Neutrophil (primary cell): Measurements from ENCODE around the gene SIMC1.

Experiments used
- H3K27ac ChIP-seq: fragments of 200-600 bp; sonication (generic); 2 replicates; pipeline ENCODE4 v1.5.1; 2016; ENCODE audit warnings: mild to moderate bottlenecking, moderate library complexity
- H3K27me3 ChIP-seq: fragments of 200-600 bp; sonication (generic); 2 replicates; pipeline ENCODE4 v1.6.0; 2016; ENCODE audit warnings: mild to moderate bottlenecking
- H3K36me3 ChIP-seq: fragments of 200-600 bp; sonication (generic); 2 replicates; pipeline ENCODE4 v1.5.1; 2017
- H3K4me1 ChIP-seq, 2 experiments: fragments of 200-600 bp in 1 of 2; sonication (generic) in 1 of 2; 1 replicate in 1 of 2; 2 replicates in 1 of 2; pipeline versions ENCODE4 v1.5.1 to v1.6.1; 2013 to 2016; ENCODE audit warnings: low read depth in 1 of 2, low read length in 1 of 2, mild to moderate bottlenecking in 1 of 2, moderate library complexity in 1 of 2; ENCODE audit not compliant: control insufficient read depth in 1 of 2, insufficient read depth in 1 of 2
- H3K4me3 ChIP-seq, 2 experiments: fragments of 200-600 bp in 1 of 2; sonication (generic) in 1 of 2; 1 replicate in 1 of 2; 2 replicates in 1 of 2; pipeline ENCODE4 v1.5.1; 2013 to 2016; ENCODE audit warnings: low read depth in 1 of 2, low read length in 1 of 2, mild to moderate bottlenecking in 1 of 2, moderate library complexity in 1 of 2
- H3K9me3 ChIP-seq: fragments of 200-600 bp; sonication (generic); 2 replicates; pipeline ENCODE4 v1.5.1; 2016
- TF ChIP-seq, protein P1 (sequence below): fragments of 200-600 bp; sonication (generic); IDR thresholded peaks from 2 replicates; pipeline ENCODE4 v1.5.1; 2016; ENCODE audit warnings: antibody characterized with exemption

SIMC1 gene

GRCh38 chr5:176317534-176318374 lies 79.5 kb downstream of the SIMC1 start:
- H3K4me3 ChIP-seq = no peak overlapping the region
- H3K4me1 ChIP-seq = no peaks in the 10 kb centered on the region
- no peaks in the 10 kb centered on the region for H3K9me3 ChIP-seq

DNA sequence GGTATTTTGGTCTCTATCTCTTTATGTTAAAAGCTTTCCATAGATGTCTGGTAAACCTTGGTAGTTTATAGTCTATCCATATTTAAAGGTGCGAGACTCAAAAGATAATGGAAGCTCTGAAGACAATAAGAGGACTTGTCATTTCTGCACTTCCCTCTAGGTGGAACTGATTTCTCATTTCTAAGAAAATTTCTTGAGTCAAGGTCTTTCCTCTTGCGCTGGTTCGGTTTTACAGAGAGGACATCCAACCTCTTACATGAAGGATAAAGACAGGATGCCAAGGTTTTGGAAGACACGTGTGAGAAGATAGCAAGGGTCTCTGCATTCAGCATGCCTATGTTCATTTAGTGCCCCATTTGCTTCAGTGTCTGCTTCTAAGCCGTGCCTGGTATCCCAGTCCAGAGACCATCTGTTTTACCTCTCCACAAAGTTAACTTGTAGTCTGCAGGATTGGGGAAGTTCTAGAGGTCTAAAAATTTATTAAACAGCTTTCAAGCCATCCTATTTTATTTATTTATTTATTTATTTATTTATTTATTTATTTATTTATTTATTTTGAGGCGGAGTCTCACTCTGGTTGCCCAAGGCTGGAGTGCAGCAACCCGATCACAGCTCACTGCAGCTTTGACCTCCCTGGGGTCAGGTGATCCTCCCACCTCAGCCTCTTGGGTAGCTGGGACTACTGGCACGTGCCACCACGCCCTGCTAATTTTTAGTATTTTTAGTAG lies 81.8 kb downstream of the SIMC1 start:
- H3K9me3 ChIP-seq = no peaks in the 10 kb centered on the region
- H3K27me3 ChIP-seq = no peaks in the 10 kb centered on the region
- H3K4me1 ChIP-seq = no peaks in the 10 kb centered on the region
- TF ChIP-seq, protein P1, sequence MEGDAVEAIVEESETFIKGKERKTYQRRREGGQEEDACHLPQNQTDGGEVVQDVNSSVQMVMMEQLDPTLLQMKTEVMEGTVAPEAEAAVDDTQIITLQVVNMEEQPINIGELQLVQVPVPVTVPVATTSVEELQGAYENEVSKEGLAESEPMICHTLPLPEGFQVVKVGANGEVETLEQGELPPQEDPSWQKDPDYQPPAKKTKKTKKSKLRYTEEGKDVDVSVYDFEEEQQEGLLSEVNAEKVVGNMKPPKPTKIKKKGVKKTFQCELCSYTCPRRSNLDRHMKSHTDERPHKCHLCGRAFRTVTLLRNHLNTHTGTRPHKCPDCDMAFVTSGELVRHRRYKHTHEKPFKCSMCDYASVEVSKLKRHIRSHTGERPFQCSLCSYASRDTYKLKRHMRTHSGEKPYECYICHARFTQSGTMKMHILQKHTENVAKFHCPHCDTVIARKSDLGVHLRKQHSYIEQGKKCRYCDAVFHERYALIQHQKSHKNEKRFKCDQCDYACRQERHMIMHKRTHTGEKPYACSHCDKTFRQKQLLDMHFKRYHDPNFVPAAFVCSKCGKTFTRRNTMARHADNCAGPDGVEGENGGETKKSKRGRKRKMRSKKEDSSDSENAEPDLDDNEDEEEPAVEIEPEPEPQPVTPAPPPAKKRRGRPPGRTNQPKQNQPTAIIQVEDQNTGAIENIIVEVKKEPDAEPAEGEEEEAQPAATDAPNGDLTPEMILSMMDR = no peak
- no peak overlapping the region for H3K4me3 ChIP-seq
- H3K27ac ChIP-seq = no peak overlapping the region
- peaks cover 38% of the 10 kb centered on the region for H3K36me3 ChIP-seq

More at GRCh38 chr5:176317534-176318374, 79.5 kb downstream of the SIMC1 start:
- no peaks in the 10 kb centered on the region for H3K27me3 ChIP-seq
- H3K27ac ChIP-seq = no peak overlapping the region
- TF ChIP-seq, protein P1 = no peak
- peaks cover 38% of the 10 kb centered on the region for H3K36me3 ChIP-seq

DNA sequence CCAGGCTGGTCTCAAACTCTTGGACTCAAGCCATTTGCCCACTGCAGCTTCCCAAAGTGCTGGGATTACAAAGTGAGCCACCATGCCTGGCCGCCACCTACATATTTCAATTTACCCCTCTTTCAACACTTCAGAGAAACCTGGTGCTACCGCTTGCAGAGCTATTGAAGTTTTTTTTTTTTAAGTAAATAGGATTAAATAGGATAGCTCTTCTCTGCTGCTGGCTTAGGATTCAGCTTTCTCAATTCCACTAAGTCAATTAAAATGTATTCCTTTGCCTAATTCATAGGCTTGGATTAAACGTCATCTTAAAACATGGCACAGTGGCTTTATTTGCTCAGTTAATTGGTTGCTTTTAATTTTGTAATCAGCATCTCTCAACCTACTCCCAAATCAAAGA lies 82.4 kb downstream of the SIMC1 start:
- Histone ChIP-seq H3K36me3 (peaks cover 37% of the 10 kb centered on the region), H3K27me3 (no peaks in the 10 kb centered on the region), H3K27ac (no peak overlapping the region), H3K9me3 (no peaks in the 10 kb centered on the region), H3K4me3 (no peak overlapping the region), H3K4me1 (no peaks in the 10 kb centered on the region)
- TF ChIP-seq, protein P1 = no peak

GRCh38 chr5:176334031-176334770 lies 96.0 kb downstream of the SIMC1 start:
- Histone ChIP-seq H3K9me3 (no peaks in the 10 kb centered on the region), H3K36me3 (peaks cover 17% of the 10 kb centered on the region), H3K4me1 (no peaks in the 10 kb centered on the region), H3K4me3 (no peak overlapping the region), H3K27me3 (no peaks in the 10 kb centered on the region), H3K27ac (no peak overlapping the region)
- TF ChIP-seq, protein P1 = no peak

- Histone ChIP-seq H3K9me3 (no peaks in the 10 kb centered on the region), H3K4me3 (no peak overlapping the region), H3K36me3 (peaks cover 40% of the 10 kb centered on the region), H3K27me3 (no peaks in the 10 kb centered on the region), H3K4me1 (no peaks in the 10 kb centered on the region), H3K27ac (no peak overlapping the region)
- TF ChIP-seq, protein P1 = no peak
Observed at GRCh38 chr5:176337913-176338312, 99.7 kb downstream of the SIMC1 start.
